ENCODE measurements around the gene RTL10.

RTL10 gene

DNA sequence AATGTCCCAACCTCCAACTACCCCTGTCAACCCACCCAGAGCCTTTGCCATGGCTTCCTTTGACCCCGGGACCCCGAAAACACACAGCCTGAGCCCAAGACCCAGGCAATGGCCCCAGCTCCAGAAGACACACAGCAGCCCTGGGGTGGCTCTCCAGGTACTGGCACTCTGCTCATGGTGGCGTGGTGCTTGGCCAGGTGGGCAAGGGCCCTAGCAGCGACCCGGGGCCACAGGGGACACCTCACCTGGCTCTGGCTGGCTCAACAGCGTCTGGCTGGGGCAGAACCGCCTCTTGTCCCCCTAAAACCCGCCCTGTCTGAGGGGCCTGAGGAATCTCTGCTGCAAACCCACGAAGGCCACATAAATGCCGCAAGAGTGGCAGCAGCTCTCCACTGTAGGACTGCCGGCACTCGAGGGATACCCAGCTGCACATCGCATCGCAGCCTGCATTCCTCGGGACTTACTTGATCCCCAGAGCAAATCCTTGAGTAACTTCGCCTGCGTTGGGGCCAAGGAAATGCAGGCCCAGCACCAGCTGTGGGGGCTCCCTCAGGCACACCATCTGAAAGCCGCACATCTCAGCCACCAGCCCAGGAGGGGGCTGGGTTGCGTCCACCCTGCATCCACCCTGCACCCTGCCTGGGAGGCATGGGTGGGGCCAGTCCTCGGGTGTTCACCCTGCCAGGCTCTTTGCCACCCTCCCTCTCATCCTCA is 23.1 kb upstream of the RTL10 start:
- no peak overlapping the region for H3K27ac ChIP-seq
- TF ChIP-seq CTCF (conservative IDR thresholded peaks at IDR 0.05) (no peak), ZFX (IDR thresholded peaks at IDR 0.05) (no peak)

DNA sequence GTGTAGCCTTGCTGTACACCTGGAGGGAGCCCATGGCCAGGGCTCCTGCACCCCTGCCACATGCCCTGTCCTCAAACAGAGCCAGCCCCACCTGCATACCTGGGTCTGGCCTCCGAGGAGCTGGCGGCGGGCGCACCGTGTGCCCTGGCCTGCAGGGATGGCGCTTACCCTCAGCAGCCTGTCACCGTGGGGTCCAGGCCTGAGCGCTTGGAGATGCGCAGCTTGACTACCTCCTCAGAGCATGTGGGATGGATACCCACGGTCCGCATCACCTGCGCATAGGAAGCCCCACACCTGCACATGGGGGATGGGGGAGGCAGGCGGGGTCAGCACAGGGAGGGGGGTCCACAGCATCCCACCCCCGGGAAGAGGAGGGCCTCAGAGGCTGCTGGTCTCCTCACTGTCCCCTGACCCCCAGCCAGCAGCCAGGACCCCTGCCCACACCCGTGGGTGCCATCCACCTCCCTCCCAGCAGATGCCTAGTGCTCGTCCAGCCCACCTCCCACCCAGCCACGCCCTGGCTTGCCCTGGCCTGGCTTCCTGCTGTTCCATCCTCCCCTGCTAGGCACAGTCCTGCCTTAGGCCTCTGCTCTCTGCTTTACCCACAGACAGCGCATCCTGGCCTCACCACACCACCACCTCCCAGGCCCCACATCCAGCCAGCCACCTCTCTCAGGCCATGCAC is 22.4 kb upstream of the RTL10 start:
- no peak overlapping the region for H3K27ac ChIP-seq
- TF ChIP-seq ZFX (IDR thresholded peaks at IDR 0.05) (no peak), CTCF (conservative IDR thresholded peaks at IDR 0.05) (no peak)

- no peak overlapping the region for H3K27ac ChIP-seq
- TF ChIP-seq ZFX (IDR thresholded peaks at IDR 0.05) (no peak), CTCF (conservative IDR thresholded peaks at IDR 0.05) (no peak)
Measured at GRCh38 chr22:19876314-19876940, 21.8 kb upstream of the RTL10 start.

DNA sequence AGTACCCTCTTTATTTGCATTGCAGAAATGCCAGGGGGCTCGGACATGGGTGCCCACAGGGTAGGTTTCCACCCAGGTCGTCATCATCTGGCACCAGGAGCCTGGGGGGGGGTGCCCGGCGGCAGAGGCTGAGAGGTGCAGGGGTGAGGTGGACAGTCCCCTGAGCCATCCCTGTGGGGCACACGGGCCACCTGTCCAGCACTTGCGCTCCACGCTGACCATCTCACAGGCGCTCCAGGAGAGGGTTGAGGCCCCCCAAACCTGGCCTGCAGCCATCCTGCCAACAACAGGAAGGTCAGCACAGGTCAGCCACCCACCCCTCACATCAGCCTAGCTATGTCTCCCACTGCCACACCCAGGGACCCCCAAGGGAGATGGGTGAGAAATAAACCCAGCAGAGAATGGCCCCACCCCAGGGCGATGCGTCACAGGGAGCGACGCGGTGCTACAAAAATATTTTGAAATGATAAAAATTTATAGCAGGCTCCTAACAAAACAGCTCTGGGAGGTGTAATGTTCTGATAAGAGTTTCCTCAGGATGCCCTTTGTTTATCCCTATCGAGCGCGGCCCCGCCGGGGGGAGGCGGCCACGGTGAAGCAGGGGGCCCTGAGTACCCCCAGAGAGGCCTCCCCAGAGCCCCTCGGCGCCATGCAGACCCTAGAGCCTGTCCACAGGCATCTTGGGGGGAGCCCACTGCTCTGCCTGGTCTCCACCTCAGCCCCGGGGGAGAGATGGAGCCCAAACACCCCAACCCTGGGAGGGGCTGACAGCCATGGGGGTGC is 21.0 kb upstream of the RTL10 start:
- no peak overlapping the region for H3K27ac ChIP-seq
- TF ChIP-seq CTCF (conservative IDR thresholded peaks at IDR 0.05) (no peak), ZFX (IDR thresholded peaks at IDR 0.05) (no peak)

DNA sequence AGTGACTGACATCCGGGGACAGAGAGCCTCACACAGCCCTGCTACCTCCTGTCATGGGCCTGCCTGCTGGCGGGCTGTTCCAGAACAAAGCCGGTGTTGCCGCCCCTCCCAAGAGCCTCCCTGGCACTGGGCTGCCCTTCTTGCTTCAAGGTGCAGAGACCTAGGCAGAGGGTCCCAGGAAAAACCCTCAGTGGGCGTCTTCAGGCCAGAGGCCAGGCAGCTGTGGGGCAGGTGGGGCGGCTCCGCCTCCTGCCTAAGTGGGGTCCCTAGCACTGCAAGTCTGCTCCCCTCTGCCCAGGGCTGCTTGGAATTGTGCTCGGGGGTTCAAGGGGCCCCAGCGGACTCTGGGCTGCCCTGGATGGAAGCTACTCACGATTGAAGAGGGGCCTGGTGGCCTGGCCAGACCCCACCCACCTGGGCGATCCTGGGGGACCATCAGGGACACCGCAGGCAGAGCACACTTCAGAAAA is 20.4 kb upstream of the RTL10 start:
- no peak for TF ChIP-seq ZFX (IDR thresholded peaks at IDR 0.05)
- no peak for TF ChIP-seq CTCF (conservative IDR thresholded peaks at IDR 0.05)
- H3K27ac ChIP-seq = no peak overlapping the region

DNA sequence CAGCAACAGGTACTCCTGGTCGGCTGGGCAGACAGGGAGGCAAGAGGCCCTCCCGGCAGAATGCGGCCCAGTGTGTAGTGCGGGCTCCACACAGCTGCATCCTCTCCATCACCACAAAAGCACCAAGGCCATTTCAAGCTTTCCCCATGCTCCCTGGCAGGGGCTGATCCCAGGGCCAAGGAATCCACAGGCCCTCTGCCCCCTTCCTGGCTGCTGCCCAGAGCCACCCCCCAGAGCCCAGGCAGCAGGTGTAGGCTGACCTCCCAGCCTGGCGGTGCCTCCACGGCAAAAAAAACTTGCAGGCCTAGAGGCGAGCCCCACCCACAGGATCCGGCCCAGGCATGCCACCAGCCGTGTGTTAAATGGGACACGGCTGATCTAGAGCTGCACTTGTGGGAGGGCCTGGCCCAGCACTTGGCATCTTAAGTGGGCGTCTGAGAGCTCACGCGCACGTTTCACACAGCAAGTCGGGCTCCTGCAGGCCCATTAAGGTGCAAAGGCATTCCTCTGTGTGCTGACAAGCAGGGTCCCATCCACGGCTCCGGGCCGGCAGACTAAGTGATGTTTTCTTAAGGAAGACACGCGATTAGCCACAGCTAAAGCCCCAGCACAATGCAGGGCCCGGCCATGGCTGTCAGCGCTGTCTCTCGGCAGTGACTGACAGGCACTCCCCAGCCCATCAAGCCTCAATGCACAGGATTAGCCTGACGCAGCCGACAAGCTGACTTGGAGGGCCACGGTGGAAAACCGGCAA is 19.8 kb upstream of the RTL10 start:
- H3K27ac ChIP-seq = no peak overlapping the region
- TF ChIP-seq CTCF (conservative IDR thresholded peaks at IDR 0.05) (no peak), ZFX (IDR thresholded peaks at IDR 0.05) (no peak)
